GM19395 (cell line): Measurements from ENCODE around the gene TMEM225B.
"Not testable (repeated sequence)": the region's sequence is repeated elsewhere in the genome, so short reads cannot be mapped to it uniquely, and the experiment has no call there.

Experiments
- ATAC-seq: cut with Tn5 transposase; IDR thresholded peaks from one replicate; pipeline ENCODE4 v1.9.1; 2021; ENCODE audit warnings: mild to moderate bottlenecking, moderate library complexity; ENCODE audit not compliant: unreplicated experiment

The TMEM225B gene

DNA sequence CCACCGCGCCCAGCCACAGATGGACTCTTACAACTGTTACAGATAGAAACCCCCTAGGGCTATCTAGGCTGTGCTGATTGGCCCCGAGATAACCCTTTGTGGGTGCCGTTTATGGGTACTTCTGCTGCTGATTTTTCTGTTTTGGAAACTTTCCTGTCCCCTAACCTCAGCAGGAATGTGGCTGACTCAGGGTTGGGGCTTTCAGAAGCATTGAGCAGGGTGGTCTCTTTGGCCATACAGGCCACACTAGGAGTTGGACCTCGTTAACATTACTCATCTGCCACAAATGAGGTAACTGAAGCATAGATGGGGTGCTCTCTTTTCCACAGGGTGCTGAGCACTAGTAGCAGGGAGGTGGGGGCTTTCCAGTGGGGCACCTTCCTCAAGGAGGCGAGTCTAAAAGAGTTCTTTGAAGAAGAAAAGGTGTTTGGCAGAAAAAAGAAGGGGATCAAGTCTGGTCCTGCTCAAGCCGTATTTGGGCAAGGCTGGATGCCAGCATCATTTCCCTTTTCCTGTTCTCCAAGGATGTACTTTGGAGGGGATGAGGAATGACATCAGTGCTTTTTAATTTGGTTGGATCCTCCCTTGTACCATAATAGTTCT, 25.1 kb downstream of the TMEM225B start:
- ATAC-seq = no peak

DNA sequence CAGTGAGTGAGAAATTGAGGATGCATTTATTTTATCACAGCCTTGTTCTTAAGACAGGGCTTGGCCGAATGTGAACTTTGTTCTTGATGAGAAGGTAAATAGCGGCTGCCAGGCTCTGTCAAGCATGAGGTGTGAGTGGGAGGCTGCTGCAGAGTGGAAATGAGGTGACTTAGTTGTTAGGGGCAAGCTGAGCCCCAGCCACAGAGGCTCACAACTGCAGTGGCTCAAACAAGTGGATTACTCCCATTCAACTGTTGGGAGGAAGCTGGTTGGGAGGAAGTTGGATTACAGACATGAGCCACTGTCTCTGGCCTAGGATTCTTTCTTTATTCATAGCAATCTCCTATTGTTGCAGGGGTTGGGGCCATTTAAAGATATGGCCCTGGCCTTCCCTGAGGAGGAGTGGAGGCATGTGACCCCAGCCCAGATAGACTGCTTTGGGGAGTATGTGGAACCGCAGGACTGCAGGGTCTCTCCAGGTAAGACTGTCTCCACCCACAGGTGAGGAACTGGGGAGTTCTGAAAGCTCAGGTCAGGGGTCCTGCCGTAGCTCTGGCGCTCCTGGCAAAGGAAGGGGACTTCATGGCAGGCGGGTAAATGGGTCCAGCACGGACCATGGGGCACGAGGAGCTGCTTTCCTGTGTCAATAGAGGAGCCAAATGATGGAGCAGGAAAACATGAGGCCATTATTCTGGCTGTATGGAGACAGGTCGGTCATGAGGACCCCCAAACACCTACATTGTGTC, 25.8 kb downstream of the TMEM225B start:
- no peak for ATAC-seq

DNA sequence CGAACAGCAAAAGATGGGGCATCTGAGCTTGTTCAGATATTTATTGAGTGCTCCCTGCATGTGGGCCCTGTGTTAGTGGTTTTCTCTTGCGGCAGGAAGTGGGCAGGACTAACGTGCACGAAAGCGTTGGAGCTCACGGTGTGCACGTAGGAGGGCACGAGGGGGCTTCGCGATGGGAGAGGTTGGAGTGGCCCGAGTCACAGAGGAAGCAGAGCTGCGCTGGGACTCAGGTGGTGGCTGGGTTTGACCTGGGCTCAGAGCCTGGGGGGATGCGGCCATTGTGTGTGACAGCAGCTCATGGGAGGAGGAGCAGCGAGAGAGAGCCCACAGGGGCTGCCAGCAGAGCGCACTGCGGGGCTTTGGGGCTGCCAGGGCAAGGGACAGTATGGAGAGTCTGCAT, 26.4 kb downstream of the TMEM225B start:
- no peak for ATAC-seq

DNA sequence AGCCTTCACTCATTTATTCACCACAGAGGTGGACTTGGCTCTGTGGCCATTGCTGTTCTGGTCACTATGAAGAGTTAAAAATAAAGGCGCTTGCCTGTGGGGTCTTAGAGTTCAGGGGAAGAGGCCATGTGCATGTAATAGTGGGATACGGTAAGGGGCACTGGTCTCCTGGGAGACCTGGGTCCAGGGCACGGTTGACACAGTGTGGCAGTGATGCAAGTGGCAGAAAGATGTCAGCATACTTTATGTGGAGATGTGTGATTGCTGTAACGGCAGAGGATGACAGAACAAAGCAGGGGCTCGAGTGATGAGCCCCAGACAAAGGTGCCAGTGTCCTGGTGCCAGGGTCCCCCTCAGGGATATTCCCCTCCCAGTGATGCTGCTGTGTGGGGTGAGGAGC, 27.3 kb downstream of the TMEM225B start:
- no peak for ATAC-seq

DNA sequence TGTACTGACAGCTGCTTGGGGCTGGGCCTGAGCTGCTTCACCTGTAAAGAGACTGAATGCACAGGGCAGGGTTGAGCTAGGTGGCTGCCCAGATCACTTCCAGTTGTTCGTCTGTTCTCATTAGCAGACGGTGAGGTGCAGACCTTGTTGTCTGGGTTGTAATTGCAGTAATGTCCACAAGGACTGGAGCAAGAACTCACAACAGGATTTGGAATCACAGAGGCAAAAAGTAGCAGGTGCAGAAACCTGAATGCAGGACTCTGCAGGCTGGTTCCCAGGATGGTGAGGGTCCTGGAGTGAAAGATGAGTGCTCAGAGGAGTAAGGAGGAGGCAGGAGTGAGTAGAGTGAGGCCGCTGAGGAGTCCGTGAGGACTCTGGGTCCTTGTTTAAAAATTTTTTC, 27.9 kb downstream of the TMEM225B start:
- no peak for ATAC-seq

DNA sequence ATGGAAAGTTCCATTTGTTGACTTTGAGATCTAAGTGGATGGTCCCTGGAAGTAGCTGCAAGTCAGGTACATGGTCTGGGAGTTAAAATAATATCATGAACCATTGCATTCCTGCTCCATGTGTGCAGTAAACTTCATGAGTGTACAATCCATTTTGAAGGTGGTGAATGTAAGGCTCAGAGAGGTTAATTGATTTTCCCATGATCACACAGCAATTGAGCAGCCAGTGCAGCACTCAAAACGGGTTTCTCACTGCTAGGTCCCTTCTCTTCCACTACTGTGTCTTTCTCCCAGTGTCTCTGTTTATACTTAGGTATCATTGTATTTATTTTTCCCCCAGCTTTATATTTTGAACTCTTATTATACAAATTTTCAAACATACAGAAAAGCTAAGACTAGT, 28.6 kb downstream of the TMEM225B start:
- ATAC-seq = no peak

DNA sequence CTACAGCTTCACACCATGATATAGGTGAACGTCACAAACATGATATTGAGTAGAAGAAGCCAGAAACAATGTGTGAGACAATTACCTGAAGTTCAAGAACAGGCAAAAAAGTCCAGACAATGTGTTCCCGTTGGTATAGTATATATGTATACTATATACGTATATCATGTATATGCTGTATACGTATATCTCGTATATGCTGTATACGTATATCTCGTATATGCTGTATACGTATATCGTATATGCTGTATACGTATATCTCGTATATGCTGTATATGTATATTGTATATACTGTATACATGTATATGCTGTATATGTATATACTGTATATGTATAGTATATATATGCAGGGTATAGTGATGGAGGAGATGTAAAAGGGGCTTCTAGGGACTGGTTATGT, 29.4 kb downstream of the TMEM225B start:
- ATAC-seq = no peak

DNA sequence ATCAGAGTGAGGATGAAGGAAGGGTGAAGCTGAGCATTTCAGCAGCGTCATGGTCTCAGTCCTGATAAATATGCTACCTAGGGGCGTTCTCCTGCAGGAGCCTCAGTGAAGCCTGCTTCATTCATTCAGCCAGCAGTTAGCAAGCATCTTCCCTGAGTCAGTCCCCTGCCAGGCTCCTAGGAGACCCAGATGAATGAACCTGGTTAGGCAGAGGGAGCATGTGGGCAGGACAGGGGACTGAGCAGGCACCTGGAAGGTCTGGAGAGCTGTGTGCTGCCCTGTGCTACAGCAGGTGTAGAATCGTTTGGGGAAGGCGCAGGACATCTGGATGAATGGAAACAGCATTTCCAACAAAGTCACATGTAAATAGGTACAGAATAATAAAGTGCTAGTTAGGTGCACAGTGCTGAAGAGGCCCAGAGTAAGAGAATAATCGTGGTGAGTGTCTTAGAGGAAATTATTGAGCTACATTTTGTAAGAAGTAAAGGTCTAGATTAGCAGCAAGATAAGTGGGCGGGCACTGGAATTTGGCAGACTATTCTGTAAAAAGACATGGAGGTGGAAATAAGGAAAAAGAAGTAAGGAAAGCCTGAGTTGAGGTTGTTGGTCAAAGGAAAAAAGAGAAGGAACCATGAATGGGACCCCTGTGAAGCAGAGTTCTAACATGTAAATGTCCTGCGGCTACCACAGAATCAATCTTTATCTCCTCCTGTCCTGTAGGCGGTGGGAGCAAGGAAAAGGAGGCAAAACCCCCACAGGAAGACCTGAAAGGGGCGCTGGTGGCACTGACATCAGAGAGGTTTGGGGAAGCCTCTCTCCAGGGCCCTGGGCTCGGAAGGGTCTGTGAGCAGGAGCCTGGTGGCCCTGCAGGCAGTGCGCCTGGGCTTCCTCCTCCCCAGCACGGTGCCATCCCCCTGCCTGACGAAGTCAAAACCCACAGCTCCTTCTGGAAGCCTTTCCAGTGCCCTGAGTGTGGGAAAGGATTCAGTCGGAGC, 30.7 kb downstream of the TMEM225B start:
- no peak for ATAC-seq

DNA sequence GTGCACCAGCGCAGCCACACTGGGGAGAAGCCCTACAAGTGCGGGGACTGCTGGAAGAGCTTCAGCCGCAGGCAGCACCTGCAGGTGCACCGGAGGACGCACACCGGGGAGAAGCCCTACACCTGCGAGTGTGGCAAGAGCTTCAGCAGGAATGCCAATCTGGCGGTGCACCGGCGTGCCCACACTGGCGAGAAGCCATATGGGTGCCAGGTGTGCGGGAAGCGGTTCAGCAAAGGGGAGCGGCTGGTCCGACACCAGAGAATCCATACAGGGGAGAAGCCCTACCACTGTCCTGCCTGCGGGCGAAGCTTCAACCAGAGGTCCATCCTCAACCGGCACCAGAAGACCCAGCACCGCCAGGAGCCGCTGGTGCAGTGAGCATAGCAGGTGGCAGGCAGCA, 31.6 kb downstream of the TMEM225B start:
- ATAC-seq = no peak

DNA sequence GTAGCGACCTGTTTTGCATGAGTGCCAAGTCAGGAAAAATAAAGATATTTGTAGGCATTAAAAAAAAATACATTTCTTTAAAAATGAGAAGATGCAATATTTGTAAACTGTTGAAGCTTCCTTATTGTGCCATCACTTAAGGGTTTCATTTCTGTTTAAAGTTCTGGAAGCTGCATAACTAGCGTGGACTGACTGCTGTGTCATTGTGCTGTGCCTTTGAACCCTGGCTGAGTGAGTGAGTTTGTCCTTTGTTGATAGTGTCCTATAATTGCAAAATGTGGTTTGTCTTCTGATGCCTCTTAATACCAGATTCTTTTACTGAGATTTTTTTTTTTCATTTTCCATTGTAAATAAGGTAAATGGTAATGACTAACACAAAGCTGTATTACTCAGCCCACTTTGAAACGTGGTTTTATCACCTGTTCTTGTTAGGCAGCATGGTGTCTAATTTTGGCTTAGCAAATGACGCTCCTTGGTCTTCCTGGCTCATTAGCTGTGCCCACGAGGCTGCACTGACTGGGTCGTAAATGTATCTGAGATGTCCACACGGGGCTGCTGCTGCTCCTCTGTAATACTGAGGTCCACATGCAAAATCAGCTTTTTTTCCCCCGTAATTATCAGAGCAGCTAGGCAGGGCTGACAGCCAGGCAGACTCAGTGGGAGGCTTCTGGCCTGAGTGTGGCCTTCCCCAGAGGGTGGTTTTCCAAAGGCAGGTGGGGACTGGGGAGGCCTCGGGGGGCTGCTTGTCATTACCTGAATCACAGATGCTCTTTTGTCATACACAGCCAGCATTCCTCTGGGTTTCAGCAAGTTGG, 33.4 kb downstream of the TMEM225B start:
- no peak for ATAC-seq

DNA sequence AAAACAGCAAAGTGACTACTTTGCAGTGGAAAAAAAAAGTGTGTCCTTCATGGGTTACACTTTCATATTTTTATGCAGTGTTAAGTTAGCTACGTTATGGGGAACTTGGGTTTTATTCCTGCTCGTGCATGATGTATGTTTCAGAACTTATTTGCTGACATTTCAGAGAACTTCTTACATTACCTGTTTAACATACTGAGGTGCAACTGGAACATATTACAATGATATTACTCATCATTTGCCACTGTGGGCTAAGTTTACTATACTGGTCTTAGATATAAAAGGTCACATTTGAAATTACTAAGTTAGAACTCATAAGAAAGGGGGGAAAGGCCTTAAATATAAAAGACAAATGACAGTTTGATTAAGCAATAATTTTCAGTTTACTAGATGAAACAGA, 39.3 kb downstream of the TMEM225B start:
- ATAC-seq = not testable (repeated sequence)

DNA sequence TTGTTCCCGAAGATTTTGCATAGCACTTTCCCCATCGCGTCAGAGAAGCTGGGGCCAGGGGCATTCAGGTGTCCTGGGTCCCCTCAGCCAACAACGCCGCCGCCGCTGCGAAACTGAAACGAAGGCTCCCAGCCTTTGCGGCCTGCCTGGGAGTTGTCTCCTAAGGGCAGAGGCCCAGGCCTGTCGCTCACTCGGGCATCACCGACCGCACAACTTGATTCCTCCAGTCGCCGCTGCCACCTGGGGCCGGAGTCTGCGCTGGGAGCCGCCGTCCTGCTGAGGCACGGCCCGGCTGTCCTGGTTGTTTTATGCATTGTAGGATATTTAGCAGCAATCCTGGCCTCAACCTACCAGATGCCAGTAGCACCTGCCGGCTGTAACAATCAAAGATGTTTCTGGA, 40.7 kb downstream of the TMEM225B start:
- ATAC-seq = no peak

DNA sequence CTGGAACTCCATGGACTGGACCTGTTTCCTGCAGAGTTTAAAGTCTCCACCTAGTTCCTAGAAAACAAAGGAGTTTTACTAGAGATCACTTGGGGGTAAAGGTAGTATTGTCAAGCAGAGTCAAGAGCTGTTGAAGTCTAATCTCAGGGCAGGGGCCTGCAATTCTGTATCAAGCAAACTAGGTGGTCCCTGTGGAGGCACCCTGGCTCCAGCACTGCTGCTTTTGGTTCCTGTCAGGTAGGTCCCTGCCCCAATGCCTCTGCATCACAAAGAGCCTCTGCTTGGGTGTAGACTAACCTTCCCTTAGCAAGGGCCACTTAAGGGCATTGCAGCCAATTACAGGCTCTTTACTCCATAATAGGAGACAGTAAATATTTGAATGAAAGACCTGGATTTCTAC, 41.2 kb downstream of the TMEM225B start:
- no peak for ATAC-seq

DNA sequence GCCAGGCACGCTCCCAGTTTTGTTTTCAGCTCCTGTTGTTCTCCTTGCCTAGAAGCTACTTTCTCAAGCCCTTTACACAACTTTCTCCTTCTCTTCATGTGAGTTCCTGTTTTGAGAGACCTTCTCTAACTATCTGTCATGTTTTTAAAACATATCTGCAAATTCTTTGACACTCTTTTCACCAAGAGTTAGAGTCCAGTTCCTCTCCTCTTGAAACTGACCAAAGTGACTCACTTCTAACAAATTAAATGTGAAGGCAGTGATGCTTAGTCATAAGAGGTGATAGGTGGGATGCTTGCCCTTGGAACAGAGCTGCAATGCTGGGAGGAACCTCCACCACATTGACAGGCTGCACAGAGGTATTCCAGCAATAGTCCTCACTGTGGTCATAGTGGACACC, 44.0 kb downstream of the TMEM225B start:
- ATAC-seq = no peak

DNA sequence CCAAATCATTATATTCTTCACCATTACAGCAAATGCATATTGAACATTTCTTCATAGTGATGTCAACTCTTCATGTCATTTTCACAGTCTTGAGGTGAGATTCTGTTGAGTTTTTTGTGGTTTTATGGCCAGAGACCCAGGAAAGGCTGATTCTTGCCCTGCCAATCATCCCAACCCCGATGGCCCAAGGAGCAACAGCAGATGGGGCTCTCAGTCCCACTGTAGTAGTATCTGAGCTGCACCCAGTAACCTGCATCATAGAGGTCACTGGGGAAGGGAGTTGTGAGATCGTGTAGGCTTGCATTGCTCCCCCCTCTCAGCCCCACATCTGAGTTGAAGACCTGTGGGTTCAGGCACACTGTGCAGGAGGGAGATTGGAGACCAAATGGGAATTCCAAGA, 45.4 kb downstream of the TMEM225B start:
- ATAC-seq = no peak

DNA sequence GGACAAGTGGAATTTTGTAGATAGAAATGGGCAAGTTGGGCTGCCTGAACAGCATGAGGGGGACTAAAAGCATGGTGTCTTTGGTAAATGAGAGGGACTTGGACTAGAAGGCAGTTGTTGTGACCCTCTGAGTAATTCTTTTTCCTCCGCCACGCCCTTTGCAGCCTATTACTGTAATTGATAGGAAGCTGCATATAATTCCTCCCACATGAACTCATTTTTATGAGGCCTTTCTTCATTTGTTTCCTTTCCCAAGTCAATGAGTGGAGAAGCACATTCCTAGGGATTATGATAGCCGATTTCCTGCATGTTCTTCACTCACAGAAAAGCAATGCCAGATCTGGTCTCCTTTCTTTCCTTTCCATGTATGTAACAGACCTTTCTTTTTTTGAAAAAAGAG, 46.4 kb downstream of the TMEM225B start:
- no peak for ATAC-seq

DNA sequence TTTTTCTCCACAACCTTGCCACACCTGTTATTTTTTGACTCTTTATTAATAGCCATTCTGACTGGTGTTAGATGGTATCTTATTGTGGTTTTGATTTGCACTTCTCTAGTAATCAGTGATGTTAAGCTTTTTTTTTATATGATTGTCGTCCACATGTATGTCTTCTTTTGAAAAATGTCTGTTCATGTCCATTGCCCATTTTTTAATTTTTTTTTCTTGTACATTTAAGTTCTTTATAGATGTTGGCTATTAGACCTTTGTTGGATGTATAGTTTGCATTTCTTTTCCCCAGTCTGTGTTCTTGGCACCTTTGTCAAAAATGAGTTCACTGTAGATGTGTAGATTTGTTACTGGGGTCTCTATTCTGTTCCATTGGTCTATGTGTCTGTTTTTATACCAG, 47.5 kb downstream of the TMEM225B start:
- no peak for ATAC-seq

DNA sequence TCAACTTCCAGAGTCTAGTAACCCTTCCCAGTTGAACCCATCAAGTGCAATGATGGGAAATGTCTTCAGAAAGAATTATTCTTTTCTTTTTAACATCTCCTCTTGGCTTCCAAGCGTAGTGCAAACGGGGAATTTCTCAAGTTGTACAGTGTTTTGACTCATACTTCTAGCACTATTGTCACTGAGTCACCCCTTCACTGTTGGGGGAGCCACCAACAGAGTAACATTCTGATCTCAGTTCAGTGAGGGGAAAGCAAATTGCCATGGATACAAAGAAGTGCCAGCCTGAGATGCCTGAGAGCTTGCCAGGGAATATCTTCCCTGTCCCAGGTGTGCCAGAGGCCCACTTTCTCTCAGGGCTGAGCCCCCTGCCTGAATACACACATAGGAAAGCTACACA, 50.8 kb downstream of the TMEM225B start:
- no peak for ATAC-seq

DNA sequence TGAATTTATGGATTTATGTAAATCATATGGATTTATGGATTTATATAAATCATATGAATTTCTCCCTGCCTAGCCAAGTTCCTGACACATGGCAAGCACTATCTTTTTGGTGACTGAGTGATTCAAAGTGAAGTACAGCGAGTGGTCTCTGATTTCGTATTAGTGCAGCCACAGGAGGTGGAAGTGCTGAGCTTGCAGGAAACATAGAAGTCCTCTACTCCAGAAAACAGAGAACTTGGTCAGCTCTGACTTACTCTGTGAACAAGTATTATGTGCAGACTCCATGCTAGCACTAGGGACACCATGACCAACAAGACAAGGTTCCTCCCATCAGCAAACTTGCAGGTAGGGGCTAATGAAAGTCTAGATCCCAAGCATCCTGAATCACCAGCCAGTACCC, 53.2 kb downstream of the TMEM225B start:
- no peak for ATAC-seq

DNA sequence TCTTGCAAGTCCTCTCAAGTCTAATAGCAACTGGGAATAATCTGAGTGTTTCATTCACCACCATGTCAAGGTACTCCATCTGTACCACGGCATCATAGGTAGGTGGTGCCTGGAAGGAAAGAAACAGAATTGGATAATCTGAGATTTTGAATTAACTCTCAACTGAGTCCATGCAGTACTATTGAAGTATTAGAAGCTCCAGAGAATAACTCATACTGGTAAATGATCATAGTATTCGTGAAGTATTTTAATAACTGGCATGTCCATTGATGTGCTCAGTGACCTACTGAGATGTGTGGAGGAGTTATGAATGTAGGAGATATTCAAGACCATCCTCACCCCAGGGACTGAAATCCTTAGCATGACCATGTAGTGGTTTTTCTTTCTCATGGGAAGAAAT, 54.6 kb downstream of the TMEM225B start:
- ATAC-seq = no peak

DNA sequence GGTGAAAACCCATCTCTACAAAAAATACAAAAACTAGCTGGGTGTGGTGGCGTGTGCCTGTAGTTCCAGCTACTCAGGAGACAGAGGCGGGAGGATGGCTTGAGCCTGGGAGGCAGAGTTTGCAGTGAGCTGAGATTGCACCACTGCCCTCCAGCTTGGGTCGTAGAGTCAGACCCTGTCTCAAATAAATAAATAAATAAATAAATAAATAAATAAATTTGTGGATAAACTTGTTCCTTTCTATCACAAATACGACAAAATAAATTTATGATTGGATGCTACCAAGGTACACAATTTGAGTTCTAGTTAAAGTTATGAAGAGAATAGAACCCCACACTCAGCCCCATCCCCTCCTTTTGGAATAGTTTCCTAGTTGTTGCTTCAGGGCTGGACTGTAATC, 55.2 kb downstream of the TMEM225B start:
- ATAC-seq = not testable (repeated sequence)
